Mononuclear cell (primary cell): ENCODE measurements around the gene HIRA. TPM values are rescaled to one million over a fixed set of nuclear protein-coding genes. Genes with fewer than 3 reads are reported as not detected.
A peak's percentile ranks its signal among the peaks of the same experiment; 100 is the strongest.
"Not testable (repeated sequence)": the region's sequence is repeated elsewhere in the genome, so short reads cannot be mapped to it uniquely, and the experiment has no call there.

Experiments
- H3K27me3 ChIP-seq: 2 replicates; pipeline ENCODE4 v1.6.0; 2011; ENCODE audit warnings: low read length, control low read depth; ENCODE audit not compliant: insufficient read depth
- H3K4me1 ChIP-seq: 2 replicates; pipeline ENCODE4 v1.5.1; 2011; ENCODE audit warnings: mild to moderate bottlenecking, low read length, control low read depth; ENCODE audit not compliant: insufficient read depth
- H3K4me3 ChIP-seq: 2 replicates; pipeline ENCODE4 v1.5.1; 2011; ENCODE audit warnings: mild to moderate bottlenecking, low read length, moderate library complexity
- H3K9me3 ChIP-seq: 2 replicates; pipeline ENCODE4 v1.5.1; 2011; ENCODE audit warnings: low read depth, mild to moderate bottlenecking, control low read depth, low read length
- total RNA-seq: library from RNA; depleted of rRNA; stranded (reverse); fragments of >200 nt; gene quantifications from one replicate; pipeline ENCODE4 v1.2.3, GENCODE V29; 2012

Gene HIRA
- total RNA-seq, 1 donor: 11.0 TPM

DNA sequence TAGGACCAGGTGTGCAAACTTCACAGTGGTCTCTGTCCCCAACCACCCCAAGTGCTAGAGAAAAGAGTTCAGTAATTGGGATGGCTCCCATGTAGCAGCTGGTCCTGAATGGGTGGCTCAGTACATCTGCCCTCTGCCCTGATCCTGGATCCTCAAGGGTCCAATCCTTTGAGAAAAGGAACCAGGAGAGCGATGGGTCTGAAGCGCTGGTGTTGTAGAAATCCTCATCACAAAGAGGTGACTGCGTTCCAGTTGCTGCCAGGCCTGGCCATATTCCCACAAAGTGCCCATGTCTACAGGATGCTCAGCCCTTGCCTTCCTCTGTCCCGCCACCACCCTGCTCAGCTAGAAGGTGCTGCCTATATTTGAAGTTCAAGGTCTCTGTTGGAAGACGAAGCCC is 22.2 kb upstream of the HIRA start:
- Histone ChIP-seq H3K4me1 (peaks cover 3% of the 10 kb centered on the region), H3K4me3 (no peak overlapping the region), H3K27me3 (no peaks in the 10 kb centered on the region), H3K9me3 (no peaks in the 10 kb centered on the region)

DNA sequence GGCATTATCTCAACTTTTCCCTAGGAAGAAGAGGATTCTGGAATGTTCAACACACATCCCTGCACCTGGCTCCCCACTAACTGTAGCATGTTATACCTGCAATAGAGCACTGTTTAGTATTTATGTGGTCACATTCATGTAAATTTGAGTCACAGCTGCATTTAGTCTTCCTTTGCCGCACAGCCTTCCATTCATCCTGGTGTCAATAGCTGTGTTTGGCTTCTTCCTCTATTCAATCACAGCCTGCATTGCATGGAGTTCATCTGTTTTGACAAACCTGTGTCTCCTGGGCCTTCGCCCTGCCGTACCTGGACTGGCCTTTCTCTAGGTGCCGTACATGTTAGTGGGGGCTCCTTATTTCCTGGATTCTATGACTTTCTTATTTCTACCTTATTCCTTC is 20.0 kb upstream of the HIRA start:
- Histone ChIP-seq H3K9me3 (no peaks in the 10 kb centered on the region), H3K4me1 (peaks cover 17% of the 10 kb centered on the region), H3K27me3 (no peaks in the 10 kb centered on the region), H3K4me3 (no peak overlapping the region)

DNA sequence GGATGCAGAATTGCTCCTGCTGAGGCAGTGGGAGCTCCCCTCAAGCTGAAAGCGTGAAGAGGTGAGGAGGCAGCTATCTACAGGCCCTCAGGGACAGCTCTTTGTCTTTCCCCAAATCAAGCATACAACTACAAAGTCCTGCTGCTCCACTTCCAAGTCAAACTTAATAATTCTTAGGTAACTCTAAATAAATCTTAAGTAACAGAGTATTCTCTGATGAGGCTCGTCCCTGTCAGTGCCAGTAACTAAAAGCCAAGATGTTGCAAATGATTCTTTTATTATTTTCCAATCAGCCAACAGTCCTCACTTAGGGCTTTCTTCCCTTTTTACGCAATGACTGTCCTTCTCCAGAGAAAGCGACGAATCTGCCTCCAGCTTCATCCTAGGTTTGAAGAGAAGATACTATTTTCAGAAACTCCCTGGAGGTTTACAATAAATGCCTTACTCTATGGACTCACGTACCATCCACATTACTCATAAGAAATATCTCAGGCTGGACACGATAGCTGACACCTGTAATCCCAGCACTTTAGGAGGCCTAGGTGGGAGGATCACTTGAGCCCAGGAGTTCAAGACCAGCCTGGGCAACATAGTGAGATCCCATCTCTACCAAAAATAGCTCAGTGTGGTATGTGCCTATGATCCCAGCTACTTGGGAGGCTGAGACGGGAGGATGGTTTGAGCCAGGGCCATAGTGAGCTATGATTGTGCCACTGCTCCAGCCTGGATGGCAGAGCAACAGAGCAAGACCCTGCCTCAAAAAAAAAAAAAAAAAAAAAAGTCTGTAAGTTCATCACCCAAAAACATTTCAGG is 19.0 kb upstream of the HIRA start:
- peaks cover 26% of the 10 kb centered on the region for H3K4me1 ChIP-seq
- no peaks in the 10 kb centered on the region for H3K27me3 ChIP-seq
- H3K4me3 ChIP-seq: no peak overlapping the region
- no peaks in the 10 kb centered on the region for H3K9me3 ChIP-seq

DNA sequence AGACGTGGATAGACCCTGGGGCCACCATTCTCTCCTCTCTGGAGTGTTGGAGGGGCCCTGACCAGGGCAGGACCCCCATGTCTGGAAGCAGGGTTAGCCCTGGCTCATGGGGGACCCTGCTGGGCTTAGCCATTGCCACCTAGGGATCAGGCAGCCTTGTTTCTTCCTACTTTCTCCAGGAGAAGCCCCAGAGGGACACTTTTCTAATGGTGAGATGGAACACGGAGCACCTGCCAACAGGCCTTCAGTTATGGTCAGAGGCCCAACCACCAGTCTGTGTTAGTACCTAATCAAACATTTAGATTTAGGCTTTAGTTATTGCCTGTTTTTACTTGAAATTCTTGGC is 17.9 kb upstream of the HIRA start:
- no peak overlapping the region for H3K4me3 ChIP-seq
- no peaks in the 10 kb centered on the region for H3K9me3 ChIP-seq
- H3K4me1 ChIP-seq: peaks cover 28% of the 10 kb centered on the region
- no peaks in the 10 kb centered on the region for H3K27me3 ChIP-seq

DNA sequence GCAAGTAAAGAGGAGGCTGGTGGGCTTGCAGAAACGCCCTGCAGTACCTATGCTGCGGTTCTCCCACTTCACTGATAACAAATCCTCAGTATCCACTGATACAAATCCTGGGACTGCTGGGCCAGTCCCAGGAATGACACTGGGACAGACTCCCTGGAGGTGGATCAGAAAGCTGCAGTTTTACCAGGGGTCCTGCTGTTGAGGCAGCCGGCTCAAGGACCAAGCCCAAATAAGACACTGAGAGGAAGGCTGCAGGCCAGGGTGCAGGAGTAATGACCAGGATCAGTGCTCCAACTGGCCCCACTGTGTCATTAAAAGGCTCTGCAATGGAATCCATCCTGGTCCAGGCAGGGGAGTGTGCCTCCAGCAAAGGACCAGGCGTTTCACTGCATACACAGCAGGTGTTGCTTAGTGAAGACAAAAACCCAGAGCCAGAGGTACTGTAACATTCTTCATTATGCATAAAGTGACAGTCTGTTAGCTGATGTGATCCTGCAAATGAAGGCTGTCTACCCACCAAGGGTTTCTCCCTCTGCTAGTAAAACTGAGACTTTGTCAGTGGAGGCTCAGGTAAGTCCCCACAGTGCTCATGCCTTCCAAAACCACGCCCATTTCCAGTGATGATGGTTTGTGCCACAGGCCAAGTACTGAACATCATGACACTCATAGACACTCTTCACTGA is 17.3 kb upstream of the HIRA start:
- H3K9me3 ChIP-seq: no peaks in the 10 kb centered on the region
- H3K4me1 ChIP-seq: peaks cover 28% of the 10 kb centered on the region
- H3K4me3 ChIP-seq: no peak overlapping the region

DNA sequence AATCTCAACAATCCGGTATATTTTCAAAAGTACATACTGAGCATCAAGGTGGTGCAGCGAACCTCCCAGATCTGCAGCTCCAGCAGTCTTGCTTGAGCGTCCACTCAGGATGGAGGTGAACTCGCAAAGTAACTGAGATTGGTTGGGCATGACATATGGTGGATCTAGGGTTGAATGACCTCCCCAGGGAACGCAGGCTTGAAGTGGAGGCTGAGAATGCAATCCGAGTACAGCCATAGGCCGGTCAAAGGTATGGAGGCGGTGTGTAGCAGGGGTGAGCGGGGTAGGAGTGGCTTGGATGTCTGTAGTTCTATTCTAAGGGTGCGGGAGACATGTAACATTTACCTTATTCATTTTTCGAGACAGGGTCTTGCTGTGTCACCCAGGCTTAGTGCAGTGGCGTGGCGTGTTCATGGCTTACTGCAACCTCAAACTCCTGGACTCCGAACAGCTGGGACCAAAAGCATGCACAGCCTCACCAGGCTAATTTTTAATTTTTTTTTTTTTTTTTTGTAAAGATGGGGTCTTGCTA is 16.6 kb upstream of the HIRA start:
- H3K27me3 ChIP-seq: no peaks in the 10 kb centered on the region
- H3K9me3 ChIP-seq: no peaks in the 10 kb centered on the region
- peak overlapping the region; percentile 78 for H3K4me3 ChIP-seq
- H3K4me1 ChIP-seq: peaks cover 28% of the 10 kb centered on the region

More for the DNA sequence above, 17.3 kb upstream of the HIRA start:
- H3K27me3 ChIP-seq: no peaks in the 10 kb centered on the region

DNA sequence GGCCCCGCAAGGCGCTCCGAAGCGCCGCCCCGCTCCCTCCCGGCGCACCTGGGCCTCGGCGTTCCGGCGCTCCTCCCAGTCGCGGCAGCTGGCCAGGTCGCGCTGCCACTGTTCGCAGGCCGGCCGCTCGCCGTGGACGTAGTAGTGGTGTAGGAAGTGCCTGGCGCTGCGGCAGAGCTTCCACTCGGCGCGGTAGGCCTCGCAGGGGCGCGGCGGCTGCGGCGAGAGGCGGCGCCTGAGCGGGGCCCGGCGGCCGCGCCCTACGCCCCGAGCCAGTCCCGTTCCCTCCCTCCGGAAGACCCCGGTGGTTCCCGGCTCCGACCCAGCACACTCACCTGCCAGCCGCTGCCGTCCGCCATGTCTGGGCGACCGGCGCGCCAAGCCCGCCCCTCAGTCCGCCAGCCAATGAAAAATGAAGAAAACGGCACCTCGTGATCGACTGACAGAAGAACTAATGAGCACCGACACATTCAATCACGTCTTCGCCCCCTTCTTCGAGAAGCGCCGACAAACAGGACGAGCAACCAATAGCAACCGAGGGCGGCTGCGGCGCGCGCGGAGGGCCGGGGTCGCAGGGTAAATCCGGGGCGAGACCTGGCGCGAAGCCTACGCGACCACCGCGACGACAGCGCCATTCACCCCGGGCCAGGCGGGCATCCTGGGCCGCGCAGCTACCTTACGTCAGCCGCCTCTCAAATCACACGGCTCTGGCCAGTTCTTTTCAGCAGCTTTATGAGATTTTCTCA is 16.0 kb upstream of the HIRA start, which contains the start of gene C22orf39:
TSS of gene C22orf39 (minus strand) at position 382 of the 746 bp plus-strand sequence. CDS start at position 359, 23 bp downstream.
- Histone ChIP-seq H3K4me1 (peaks cover 28% of the 10 kb centered on the region), H3K9me3 (no peaks in the 10 kb centered on the region)

DNA sequence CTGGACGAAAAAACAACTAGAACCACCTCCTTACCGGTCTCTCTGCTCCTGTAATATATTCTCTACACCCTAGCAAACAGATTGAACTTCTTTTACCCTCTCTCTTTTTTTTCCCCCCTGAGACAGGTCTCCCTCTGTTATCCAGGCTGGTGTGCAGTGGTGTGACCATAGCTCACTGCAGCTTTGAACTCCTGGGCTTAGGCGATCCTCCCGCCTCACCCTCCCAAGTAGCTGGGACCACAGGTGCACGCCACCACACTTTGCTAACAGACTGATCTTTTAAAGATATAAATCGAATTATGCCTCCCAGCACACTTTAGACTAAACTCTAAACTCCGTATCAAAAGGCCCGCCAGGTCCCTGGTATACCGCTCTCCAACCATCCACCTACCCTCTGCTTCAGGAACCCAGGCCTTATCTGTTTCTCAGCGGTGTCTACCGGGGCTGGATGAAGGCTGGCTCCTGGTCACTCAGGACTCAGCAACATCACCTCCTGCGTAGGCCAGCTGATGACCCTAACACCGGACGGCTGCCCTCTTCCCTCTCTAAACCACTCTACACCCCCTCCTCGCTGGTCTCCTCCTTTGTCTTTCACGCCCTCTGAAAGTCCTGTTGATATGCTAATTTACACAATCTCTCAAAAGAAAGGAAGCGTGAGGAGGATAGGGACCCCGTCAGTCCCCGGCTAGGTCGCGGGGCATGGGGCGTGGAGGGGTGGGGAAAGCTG is 15.2 kb upstream of the HIRA start:
- H3K4me3 ChIP-seq: peak overlapping the region; percentile 78
- no peaks in the 10 kb centered on the region for H3K9me3 ChIP-seq
- H3K27me3 ChIP-seq: no peaks in the 10 kb centered on the region
- peaks cover 28% of the 10 kb centered on the region for H3K4me1 ChIP-seq

More for the DNA sequence above, 16.0 kb upstream of the HIRA start, which contains the start of gene C22orf39:
- peak within 1 kb of the TSS; percentile 78 for H3K4me3 ChIP-seq
- no peaks in the 10 kb centered on the region for H3K27me3 ChIP-seq

DNA sequence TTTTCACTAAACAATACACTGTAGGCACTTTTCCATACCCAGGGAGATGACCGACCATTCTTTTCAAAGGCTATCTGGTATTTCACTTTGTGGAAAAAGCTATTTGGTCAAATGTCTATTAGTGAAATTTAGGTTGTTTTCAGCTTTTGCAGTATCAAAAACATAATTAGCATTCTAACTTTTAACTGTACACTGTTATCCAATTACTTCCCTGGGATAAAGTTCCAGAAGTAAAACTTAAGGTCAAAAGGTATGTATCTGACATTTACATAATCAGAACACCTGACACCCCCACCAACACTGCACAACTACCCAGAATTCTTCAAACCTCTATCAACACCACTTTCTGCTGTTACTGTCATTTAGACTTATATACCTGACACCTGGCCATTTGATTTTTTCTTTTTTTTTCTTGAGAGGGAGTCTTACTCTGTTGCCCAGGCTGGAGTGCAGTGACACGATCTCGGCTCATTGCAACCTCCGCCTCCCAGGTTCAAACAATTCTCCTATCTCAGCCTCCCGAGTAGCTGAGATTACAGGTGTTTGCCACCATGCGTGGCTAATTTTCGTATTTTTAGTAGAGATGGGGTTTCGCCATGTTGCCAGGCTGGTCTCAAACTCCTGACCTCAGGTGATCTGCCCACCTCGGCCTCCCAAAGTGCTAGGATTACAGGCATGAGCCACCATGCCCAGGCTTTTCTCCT is 13.9 kb upstream of the HIRA start:
- not testable (repeated sequence) for H3K27me3 ChIP-seq, H3K9me3 ChIP-seq, H3K4me3 ChIP-seq
- peaks cover 28% of the 10 kb centered on the region for H3K4me1 ChIP-seq

DNA sequence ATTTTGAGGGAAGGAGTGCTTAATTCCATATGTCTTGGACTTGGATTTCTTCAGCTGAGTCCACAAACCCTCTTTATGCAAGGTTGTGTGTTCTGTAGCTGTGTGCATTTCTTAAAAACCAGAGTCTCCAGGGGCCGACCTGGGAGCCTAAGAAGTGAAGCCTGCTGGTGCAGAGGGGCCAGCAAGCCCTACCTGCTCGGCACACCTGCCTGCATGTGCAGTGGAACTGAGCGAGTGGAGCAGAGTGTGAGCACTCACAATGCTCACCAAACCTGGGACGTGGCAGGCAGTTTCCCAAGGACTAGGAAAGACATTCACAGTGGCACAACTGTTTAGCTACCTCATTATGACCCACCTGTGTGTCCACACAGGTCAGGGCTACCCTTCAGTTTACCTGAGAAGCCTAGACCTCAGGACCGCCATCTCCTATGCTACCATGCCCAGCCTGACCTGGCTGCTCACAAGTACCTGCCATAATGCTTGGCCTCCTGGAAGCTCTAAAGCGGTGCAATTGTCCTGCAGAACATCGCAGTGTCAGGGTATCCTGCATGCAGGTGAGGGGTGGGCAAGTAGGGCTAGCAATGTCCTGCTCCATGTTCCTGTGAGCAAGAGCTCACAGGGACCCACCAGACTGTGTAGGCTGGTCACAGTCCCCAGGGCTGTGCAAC is 12.1 kb upstream of the HIRA start:
- H3K4me1 ChIP-seq: peaks cover 26% of the 10 kb centered on the region
- H3K4me3 ChIP-seq: no peak overlapping the region
- H3K27me3 ChIP-seq: no peaks in the 10 kb centered on the region
- no peaks in the 10 kb centered on the region for H3K9me3 ChIP-seq

DNA sequence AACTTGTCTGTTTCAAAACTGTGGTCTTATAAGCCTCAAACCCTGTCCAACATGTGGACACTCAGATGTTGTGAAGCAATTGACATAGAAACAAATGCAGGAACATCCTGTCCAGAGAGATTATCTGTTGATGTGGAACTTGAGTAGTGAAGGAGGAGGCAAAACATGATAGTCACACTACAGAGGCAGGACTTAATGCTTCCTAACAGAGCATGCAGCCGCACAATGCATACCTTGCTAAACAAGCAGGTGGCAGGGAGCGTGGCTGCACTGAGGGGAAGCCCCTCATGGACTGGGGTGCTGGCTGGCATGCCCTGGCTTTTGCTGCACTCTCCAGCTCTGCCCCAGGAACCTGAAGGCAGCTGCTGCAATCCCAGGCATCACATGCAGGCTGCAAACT is 10.6 kb upstream of the HIRA start:
- no peaks in the 10 kb centered on the region for H3K27me3 ChIP-seq
- no peak overlapping the region for H3K4me3 ChIP-seq
- H3K9me3 ChIP-seq: no peaks in the 10 kb centered on the region
- peaks cover 20% of the 10 kb centered on the region for H3K4me1 ChIP-seq

DNA sequence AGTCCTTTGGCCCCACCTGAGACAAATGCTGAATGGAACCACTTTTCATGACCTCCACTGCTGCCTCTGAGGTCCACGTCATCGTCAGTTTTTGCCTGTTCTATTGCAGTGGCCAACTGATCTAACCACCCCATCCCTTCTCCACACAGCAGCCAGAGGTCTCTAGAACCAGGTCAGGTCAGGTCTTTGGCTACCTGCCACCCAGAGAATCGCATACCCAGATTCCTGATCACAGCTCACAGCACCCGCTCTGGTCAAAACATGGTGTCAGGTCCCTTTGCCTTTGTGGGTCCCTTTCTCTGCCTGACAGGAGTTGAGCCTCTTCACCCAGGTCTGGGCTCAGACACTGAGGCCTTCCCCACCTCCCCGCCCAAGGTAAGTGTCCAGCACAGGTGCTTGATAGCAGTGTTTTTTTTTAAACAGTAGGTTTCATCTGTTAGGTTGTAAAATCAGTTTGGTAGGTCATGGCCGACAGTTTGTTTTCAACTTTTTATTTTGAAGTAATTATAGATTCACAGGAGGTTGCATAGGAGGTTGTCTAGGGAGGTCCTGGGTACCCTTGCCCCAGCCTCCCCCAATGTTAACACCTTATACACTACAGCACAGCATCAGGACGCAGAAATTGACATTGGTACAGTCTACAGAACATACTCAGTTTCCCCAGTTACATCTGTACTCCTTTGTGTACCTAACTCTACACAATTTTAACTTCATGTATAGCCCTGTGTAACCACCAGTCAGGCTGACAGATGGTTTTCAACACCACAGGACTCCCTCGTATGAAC is 9.1 kb upstream of the HIRA start:
- Histone ChIP-seq H3K27me3 (no peaks in the 10 kb centered on the region), H3K4me3 (no peak overlapping the region), H3K4me1 (peaks cover 6% of the 10 kb centered on the region), H3K9me3 (no peaks in the 10 kb centered on the region)

DNA sequence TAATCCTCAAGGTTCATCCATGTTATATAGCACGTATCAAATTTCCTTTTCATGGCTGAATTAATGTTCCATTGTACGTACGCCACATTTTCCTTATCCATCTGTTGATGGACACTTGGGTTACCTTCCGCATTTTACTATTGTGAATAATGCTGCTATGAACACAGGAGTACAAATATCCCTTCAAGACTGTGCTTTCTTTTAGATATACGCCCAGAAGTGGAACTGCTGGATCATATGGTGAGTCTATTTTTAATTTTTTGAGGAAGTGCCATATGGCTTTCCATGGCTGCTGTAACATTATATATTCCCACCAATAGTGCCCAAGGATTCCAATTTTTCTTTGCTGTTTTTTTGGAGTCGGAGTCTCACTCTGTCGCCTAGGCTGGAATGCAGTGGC is 6.8 kb upstream of the HIRA start:
- H3K27me3 ChIP-seq: no peaks in the 10 kb centered on the region
- H3K9me3 ChIP-seq: no peaks in the 10 kb centered on the region
- H3K4me1 ChIP-seq: peaks cover 14% of the 10 kb centered on the region
- H3K4me3 ChIP-seq: no peak overlapping the region
